Transverse colon (tissue), 4 donors: ENCODE measurements around the gene RGS19. TPM values are rescaled to one million over a fixed set of nuclear protein-coding genes. Genes with fewer than 3 reads are reported as not detected.

ENCODE experiments used
- DNase-seq: peaks from one replicate; pipeline ENCODE4 v3.0.0-alpha.2; 2019
- H3K27ac ChIP-seq, 4 donors: fragments of 200-600 bp; sonication (generic); 2 replicates each; pipeline ENCODE4 v1.5.1; 2016 to 2018; ENCODE audit warnings: inconsistent platforms in 4 of 4
- H3K27me3 ChIP-seq: fragments of 200-600 bp; sonication (generic); 2 replicates; pipeline ENCODE4 v1.5.1; 2017; ENCODE audit warnings: inconsistent platforms
- H3K36me3 ChIP-seq, 4 donors: fragments of 200-600 bp; sonication (generic); 2 replicates each; pipeline ENCODE4 v1.5.1; 2017 to 2019; ENCODE audit warnings: inconsistent platforms in 4 of 4
- H3K4me1 ChIP-seq, 4 donors: fragments of 200-600 bp; sonication (generic); 2 replicates each; pipeline ENCODE4 v1.5.1; 2017 to 2020; ENCODE audit warnings: inconsistent platforms in 4 of 4
- H3K4me3 ChIP-seq, 4 donors: fragments of 200-600 bp; sonication (generic); 1 replicate in 1 of 4; 2 replicates in 3 of 4; pipeline versions ENCODE4 v1.5.1 to v1.6.1; 2017 to 2019; ENCODE audit warnings: inconsistent platforms in 4 of 4
- H3K9me3 ChIP-seq, 2 donors: fragments of 200-600 bp; sonication (generic); 2 replicates each; pipeline ENCODE4 v1.5.1; 2017 to 2019; ENCODE audit warnings: inconsistent platforms in 2 of 2
- EP300 ChIP-seq: sonication (generic); formaldehyde crosslinking; IDR thresholded peaks from one replicate; pipeline ENCODE4 v1.6.1; 2017; ENCODE audit warnings: antibody characterized with exemption, low read depth
- POLR2A ChIP-seq: fragments of 450-650 bp; IDR thresholded peaks from one replicate; pipeline ENCODE4 v1.6.1; 2016; ENCODE audit warnings: antibody characterized with exemption, mild to moderate bottlenecking, moderate library complexity
- POLR2AphosphoS5 ChIP-seq, 3 donors: sonication (generic); formaldehyde crosslinking; IDR thresholded peaks; one replicate each; pipeline ENCODE4 v1.6.1; 2016; ENCODE audit warnings: antibody characterized with exemption in 3 of 3
- WGBS, 2 donors: methylation state at CpG; one replicate each; pipeline ENCODE4 v1.1.5; 2018; ENCODE audit warnings: low coverage in 1 of 2; 5-methylcytosine and 5-hydroxymethylcytosine counted together
- in situ Hi-C, 4 donors: fragments of 200-750 bp; cut with MboI; loops; one replicate each; pipeline versions ENCODE4 v1.15.0 to v1.15.1; 2017; ENCODE audit warnings: low sequenced_read_pairs in 3 of 4, low pct_ligation_motif_present in 1 of 4, low pct_unique_long_range_greater_than_20kb in 1 of 4
- intact Hi-C: fragments of 100-400 bp; cut with DNase I; formaldehyde crosslinking; loops from one replicate; pipeline ENCODE4 v1.15.1; 2023; ENCODE audit warnings: low total_unique reads
- total RNA-seq, 4 donors: library from RNA; depleted of rRNA; stranded (reverse); fragments of >200 nt; gene quantifications; one replicate each; pipeline ENCODE4 v1.1.0, GENCODE V29; 2016
- TF ChIP-seq, protein P1 (sequence below), 5 experiments: fragments of 200-600 bp in 3 of 5; fragments of 450-650 bp in 2 of 5; sonication (generic) in 3 of 5; IDR thresholded peaks; 1 replicate in 2 of 5; 2 replicates in 3 of 5; pipeline ENCODE4 v1.5.1; 2016 to 2017; ENCODE audit warnings: antibody characterized with exemption in 5 of 5, inconsistent platforms in 3 of 5, mild to moderate bottlenecking in 2 of 5, moderate library complexity in 1 of 5

Gene RGS19
- total RNA-seq, 4 donors from 2014 or later = 5.5 to 37.4 (median 10.8) TPM; not detected in 1

DNA sequence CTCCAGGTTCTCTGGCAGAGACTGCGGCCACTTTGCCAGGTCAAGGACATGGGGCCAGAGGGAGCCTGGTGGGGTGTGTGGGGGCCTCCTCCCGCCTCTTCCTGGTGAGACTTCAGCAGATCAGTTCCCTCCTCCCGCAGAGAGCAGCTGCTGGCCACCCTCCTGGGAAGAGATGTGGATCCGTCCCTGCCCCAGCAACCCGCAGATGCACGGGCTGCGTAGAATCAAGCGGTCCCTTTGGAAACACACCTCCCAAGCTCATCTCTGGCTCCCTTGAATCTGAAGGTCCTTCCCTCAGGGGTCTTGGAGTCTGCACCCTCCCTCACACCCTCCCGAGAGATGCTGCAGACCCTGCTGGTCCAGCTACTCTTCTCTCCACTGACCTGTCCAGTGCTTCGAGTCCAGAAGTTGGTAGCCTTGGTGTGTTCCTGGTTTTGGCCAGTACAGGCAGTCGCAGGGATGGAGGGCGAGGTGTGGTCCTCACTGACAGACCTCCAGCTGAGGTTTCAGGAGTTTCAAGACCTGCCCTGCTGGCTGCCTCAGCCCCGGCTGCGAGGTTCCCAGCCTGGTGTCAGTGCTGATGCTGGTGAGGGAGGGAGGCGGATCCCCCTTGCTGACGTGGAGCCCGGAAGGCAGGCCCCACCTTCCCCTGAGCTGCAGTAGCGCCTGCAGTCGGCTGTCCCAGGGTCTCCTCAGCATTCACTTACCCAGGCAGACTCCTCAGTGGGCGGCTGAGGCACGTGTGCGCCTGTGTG is 27.8 kb upstream of the RGS19 start, which contains the start of gene NPBWR2:
Gene NPBWR2 (minus strand): TSS at position 585 of the 755 bp plus-strand sequence. CDS start 734 bp downstream, outside the sequence.
- in situ Hi-C loops = no loop called here
- 58% methylated on average over 16 of the region's 22 CpGs; no CpG with 5 or more reads in 1 of the 2 donors for WGBS, 2 donors
- Histone ChIP-seq H3K27ac (no peak within 1 kb of the TSS), H3K4me1 (peaks cover 0 to 5% (median 4%) of the 10 kb centered on the region in 4 donors), H3K36me3 (no peaks in the 10 kb centered on the region), H3K9me3 (no peaks in the 10 kb centered on the region), H3K4me3 (no peak within 1 kb of the TSS), H3K27me3 (peaks cover 22% of the 10 kb centered on the region)
- peak; percentile 7 for DNase-seq
- TF ChIP-seq, protein P1, sequence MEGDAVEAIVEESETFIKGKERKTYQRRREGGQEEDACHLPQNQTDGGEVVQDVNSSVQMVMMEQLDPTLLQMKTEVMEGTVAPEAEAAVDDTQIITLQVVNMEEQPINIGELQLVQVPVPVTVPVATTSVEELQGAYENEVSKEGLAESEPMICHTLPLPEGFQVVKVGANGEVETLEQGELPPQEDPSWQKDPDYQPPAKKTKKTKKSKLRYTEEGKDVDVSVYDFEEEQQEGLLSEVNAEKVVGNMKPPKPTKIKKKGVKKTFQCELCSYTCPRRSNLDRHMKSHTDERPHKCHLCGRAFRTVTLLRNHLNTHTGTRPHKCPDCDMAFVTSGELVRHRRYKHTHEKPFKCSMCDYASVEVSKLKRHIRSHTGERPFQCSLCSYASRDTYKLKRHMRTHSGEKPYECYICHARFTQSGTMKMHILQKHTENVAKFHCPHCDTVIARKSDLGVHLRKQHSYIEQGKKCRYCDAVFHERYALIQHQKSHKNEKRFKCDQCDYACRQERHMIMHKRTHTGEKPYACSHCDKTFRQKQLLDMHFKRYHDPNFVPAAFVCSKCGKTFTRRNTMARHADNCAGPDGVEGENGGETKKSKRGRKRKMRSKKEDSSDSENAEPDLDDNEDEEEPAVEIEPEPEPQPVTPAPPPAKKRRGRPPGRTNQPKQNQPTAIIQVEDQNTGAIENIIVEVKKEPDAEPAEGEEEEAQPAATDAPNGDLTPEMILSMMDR (IDR thresholded peaks at IDR 0.05) = no peak
- TF ChIP-seq POLR2AphosphoS5 (IDR thresholded peaks at IDR 0.05) = no peak
- no peak for TF ChIP-seq EP300
- no peak for TF ChIP-seq POLR2A
- intact Hi-C loops = no loop called here

DNA sequence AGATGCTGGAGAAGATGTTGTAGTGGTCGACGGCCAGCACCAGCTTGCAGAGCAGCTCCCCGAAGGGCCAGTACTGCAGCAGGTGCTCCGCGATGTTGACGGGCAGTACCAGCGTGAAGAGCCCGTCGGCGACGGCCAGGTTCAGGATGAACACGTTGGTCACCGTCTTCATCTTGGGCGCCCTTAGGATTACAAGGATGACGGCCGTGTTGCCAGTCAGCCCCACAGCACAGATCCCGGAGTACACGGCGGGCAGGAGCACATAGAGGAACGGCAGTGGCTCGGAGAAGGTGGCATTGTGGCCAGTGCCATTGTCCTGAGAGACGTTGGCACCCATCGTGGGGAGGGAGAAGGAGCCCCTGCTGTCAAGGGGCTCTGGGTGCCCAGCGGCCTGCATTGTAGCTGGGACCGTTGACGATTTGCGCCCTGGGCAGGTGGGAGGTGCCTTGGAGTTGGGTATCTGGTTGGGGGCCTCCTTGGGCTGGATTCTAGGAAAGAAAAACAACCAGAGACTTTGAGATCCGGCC is 27.2 kb upstream of the RGS19 start:
- Histone ChIP-seq H3K4me3 (no peak overlapping the region), H3K27me3 (peaks cover 29% of the 10 kb centered on the region), H3K9me3 (no peaks in the 10 kb centered on the region), H3K36me3 (no peaks in the 10 kb centered on the region), H3K27ac (no peak overlapping the region), H3K4me1 (peaks cover 0 to 10% (median 7%) of the 10 kb centered on the region in 4 donors)
- in situ Hi-C loops (no loop called here), intact Hi-C loops (no loop called here)
- 87 to 88% methylated on average over 10 to 28 of the region's 28 CpGs for WGBS, 2 donors
- DNase-seq = peak; percentile 2
- TF ChIP-seq, protein P1 (IDR thresholded peaks at IDR 0.05) = no peak

DNA sequence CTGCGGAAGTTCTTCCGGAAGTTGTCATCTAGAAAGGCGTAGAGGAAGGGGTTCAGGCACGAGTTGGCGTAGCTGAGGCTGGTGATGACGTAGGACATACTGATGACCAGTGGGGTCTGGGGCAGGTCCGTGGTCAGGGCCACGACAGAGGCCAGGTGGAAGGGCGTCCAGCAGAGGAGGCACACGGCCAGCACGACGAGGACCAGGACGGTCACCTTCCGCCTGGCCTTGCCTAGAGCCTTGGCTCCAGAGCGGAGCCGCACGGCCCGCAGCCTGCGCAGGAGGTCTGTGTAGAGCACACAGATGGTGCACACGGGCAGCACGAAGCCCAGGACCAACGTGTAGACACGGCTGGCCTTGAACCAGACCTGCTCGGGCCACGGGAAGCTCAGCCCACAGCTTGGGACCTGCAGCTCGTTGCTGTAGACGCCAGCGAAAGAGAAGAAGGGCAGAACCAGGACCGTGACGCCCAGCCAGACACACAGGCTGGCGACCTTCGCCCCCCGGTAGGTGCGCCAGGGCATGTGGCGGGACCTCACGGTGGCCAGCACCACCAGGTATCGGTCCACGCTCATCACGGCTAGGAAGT is 26.6 kb upstream of the RGS19 start:
- DNase-seq = peak; percentile 4
- in situ Hi-C loops = no loop called here
- H3K27me3 ChIP-seq = peaks cover 34% of the 10 kb centered on the region

DNA sequence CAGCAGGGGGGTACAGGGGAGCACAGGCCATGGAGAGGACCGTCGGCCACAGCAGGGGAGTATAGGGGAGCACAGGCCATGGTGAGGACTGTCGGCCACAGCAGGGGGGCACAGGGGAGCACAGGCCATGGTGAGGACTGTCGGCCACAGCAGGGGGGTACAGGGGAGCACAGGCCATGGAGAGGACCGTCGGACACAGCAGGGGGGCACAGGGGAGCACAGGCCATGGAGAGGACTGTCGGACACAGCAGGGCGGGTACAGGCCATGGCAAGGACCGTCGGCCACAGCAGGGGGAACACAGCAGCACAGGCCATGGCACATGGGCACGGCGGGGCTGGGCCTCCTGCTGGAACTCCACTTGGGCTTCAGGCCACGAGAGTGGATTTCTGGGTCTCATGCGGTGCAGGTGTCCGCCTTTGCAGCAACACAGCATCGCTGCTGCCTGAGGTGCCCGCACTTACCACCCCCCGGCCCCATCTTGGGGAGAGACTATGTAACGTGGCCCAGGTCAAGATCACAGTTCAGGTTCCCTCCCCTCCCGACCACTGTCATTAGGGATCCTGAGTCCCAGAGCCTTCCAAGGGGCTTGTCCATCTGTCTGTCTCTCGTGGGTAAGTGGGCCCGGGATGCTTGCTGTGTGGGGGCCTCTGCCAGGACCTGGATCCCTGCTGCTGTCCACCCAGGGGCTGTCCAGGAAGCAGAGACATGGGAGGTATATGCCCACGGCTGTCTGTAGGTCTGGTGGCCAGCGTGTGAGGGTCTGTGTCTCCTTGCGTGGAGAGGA is 25.5 kb upstream of the RGS19 start:
- in situ Hi-C loops = no loop called here
- intact Hi-C loops = no loop called here
- no peak for TF ChIP-seq EP300
- TF ChIP-seq, protein P1 (IDR thresholded peaks at IDR 0.05) = no peak
- TF ChIP-seq POLR2A = no peak
- TF ChIP-seq POLR2AphosphoS5 (IDR thresholded peaks at IDR 0.05) = no peak
- peak; percentile 1 for DNase-seq
- 84% methylated on average over 24 of the region's 25 CpGs; no CpG with 5 or more reads in 1 of the 2 donors for WGBS, 2 donors
- Histone ChIP-seq H3K9me3 (no peaks in the 10 kb centered on the region), H3K4me3 (no peak overlapping the region), H3K27me3 (peaks cover 43% of the 10 kb centered on the region), H3K4me1 (peaks cover 0 to 10% (median 7%) of the 10 kb centered on the region in 4 donors), H3K36me3 (no peaks in the 10 kb centered on the region), H3K27ac (no peak overlapping the region)

More for the DNA sequence above, 26.6 kb upstream of the RGS19 start:
- Histone ChIP-seq H3K36me3 (no peaks in the 10 kb centered on the region), H3K9me3 (no peaks in the 10 kb centered on the region), H3K4me3 (no peak overlapping the region), H3K27ac (no peak overlapping the region), H3K4me1 (peaks cover 0 to 10% (median 7%) of the 10 kb centered on the region in 4 donors)
- intact Hi-C loops = no loop called here
- WGBS, 2 donors = 85 to 89% methylated on average over 4 to 35 of the region's 39 CpGs
- TF ChIP-seq POLR2AphosphoS5 (IDR thresholded peaks at IDR 0.05) (no peak), POLR2A (no peak)
